DOHH2 (cell line): ENCODE data around the gene SLC2A11.

Experiments
- H3F3A ChIP-seq: fragments of 200-600 bp; sonication (generic), shearing (Covaris generic); 2 replicates; pipeline ENCODE4 v1.6.0; 2016; ENCODE audit warnings: antibody characterized with exemption, mild to moderate bottlenecking; ENCODE audit not compliant: control insufficient read depth, insufficient read depth
- H3K27ac ChIP-seq: fragments of 200-600 bp; sonication (generic); 2 replicates; pipeline ENCODE4 v1.5.1; 2014; ENCODE audit warnings: low read depth, mild to moderate bottlenecking, low read length, moderate library complexity
- H3K27me3 ChIP-seq: fragments of 200-600 bp; sonication (generic); 2 replicates; pipeline ENCODE4 v1.6.1; 2014; ENCODE audit warnings: mild to moderate bottlenecking, low read length, mixed read lengths; ENCODE audit not compliant: control insufficient read depth
- H3K36me3 ChIP-seq: fragments of 200-600 bp; sonication (generic); 2 replicates; pipeline ENCODE4 v1.6.1; 2014; ENCODE audit warnings: mild to moderate bottlenecking, low read length, moderate library complexity, mixed read lengths; ENCODE audit not compliant: control insufficient read depth
- H3K4me1 ChIP-seq: fragments of 200-600 bp; sonication (generic); 2 replicates; pipeline ENCODE4 v1.6.1; 2014; ENCODE audit warnings: mild to moderate bottlenecking, low read length, mixed read lengths; ENCODE audit not compliant: control insufficient read depth
- H3K4me2 ChIP-seq: fragments of 200-600 bp; sonication (generic); 2 replicates; pipeline ENCODE4 v1.6.0; 2014; ENCODE audit warnings: mild to moderate bottlenecking, low read length, moderate library complexity
- H3K4me3 ChIP-seq: fragments of 200-600 bp; sonication (generic); 2 replicates; pipeline ENCODE4 v1.5.1; 2014; ENCODE audit warnings: mild to moderate bottlenecking, low read length, mixed read lengths
- H3K79me2 ChIP-seq: fragments of 200-600 bp; sonication (generic); 2 replicates; pipeline ENCODE4 v1.6.1; 2014; ENCODE audit warnings: mild to moderate bottlenecking, low read length, mixed read lengths; ENCODE audit not compliant: control insufficient read depth
- H3K9me2 ChIP-seq: fragments of 200-600 bp; sonication (generic); replicated peaks from 2 replicates; pipeline ENCODE4 v1.6.1; 2014; ENCODE audit warnings: mild to moderate bottlenecking, low read length, mixed read lengths; ENCODE audit not compliant: control insufficient read depth
- H3K9me3 ChIP-seq: fragments of 200-600 bp; sonication (generic); 2 replicates; pipeline ENCODE4 v1.6.1; 2014; ENCODE audit warnings: antibody characterized with exemption, low read length, mixed read lengths; ENCODE audit not compliant: control insufficient read depth, insufficient read depth
- H4K20me1 ChIP-seq: fragments of 200-600 bp; sonication (generic); 2 replicates; pipeline ENCODE4 v1.6.0; 2014; ENCODE audit warnings: low read depth, mild to moderate bottlenecking, antibody characterized with exemption, low read length, moderate library complexity; ENCODE audit not compliant: control insufficient read depth, insufficient read depth
- CTCF ChIP-seq: fragments of 200-600 bp; sonication (generic); IDR thresholded peaks from one replicate; pipeline ENCODE4 v1.5.1; 2014; ENCODE audit warnings: antibody characterized with exemption, mild to moderate bottlenecking, low read depth, low read length; ENCODE audit not compliant: poor library complexity, severe bottlenecking
- EZH2phosphoT487 ChIP-seq: fragments of 200-600 bp; sonication (generic); IDR thresholded peaks from 2 replicates; pipeline ENCODE4 v1.6.1; 2017; ENCODE audit warnings: borderline replicate concordance, mild to moderate bottlenecking, antibody characterized with exemption, low read length, moderate library complexity, mixed read lengths

The SLC2A11 gene

GRCh38 chr22:23841736-23842445 lies 15.8 kb upstream of the SLC2A11 start:
- no peak overlapping the region for H3K27ac ChIP-seq
- no peaks in the 10 kb centered on the region for H3K27me3 ChIP-seq
- no peaks in the 10 kb centered on the region for H4K20me1 ChIP-seq
- H3K4me2 ChIP-seq: no peak overlapping the region
- H3K9me2 ChIP-seq: no peaks in the 10 kb centered on the region
- peaks cover 90% of the 10 kb centered on the region for H3K4me1 ChIP-seq
- no peaks in the 10 kb centered on the region for H3K9me3 ChIP-seq
- H3K36me3 ChIP-seq: peaks cover 14% of the 10 kb centered on the region
- H3K79me2 ChIP-seq: peaks cover 14% of the 10 kb centered on the region
- TF ChIP-seq EZH2phosphoT487 (no peak), CTCF (no peak)
- peaks cover 15% of the 10 kb centered on the region for H3F3A ChIP-seq
- H3K4me3 ChIP-seq: no peak overlapping the region

GRCh38 chr22:23842599-23842998 lies 15.1 kb upstream of the SLC2A11 start:
- Histone ChIP-seq H3K4me3 (no peak overlapping the region), H3K36me3 (peaks cover 7% of the 10 kb centered on the region), H3K9me2 (no peaks in the 10 kb centered on the region), H3K27me3 (no peaks in the 10 kb centered on the region), H3K9me3 (no peaks in the 10 kb centered on the region), H3K4me2 (peak overlapping the region; percentile 24), H4K20me1 (no peaks in the 10 kb centered on the region), H3K4me1 (peaks cover 90% of the 10 kb centered on the region), H3F3A (peaks cover 20% of the 10 kb centered on the region), H3K27ac (peak overlapping the region; percentile 90), H3K79me2 (peaks cover 7% of the 10 kb centered on the region)
- peak; percentile 33 for TF ChIP-seq CTCF
- no peak for TF ChIP-seq EZH2phosphoT487

DNA sequence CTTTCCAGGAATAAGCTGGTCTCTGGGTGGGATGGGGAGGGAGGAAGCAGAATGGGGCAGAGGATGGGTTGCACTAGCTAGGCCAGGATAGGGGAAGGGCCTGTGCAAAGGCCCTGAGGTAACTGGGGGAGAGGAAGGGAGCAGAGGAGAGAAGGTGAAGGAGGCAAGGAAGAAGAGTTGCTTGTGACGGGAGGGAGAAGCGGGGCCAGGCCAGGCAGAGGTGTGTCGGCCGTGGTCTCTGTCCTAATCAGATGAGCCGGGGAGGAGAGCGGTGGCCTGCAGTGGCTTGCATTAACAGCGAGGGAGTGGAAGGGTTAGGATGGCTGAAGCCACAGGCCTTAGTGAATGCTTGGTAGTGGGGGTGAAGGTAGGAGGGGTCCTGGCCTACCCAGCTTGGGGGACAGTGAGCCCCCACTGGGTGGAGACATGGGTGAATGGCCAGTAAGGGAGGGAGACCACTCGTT lies 12.9 kb upstream of the SLC2A11 start:
- no peaks in the 10 kb centered on the region for H3K9me3 ChIP-seq
- H4K20me1 ChIP-seq: no peaks in the 10 kb centered on the region
- H3K4me2 ChIP-seq: peak overlapping the region; percentile 69
- TF ChIP-seq EZH2phosphoT487: no peak
- TF ChIP-seq CTCF: no peak
- peak overlapping the region; percentile 90 for H3K27ac ChIP-seq
- no peaks in the 10 kb centered on the region for H3K27me3 ChIP-seq
- no peaks in the 10 kb centered on the region for H3K9me2 ChIP-seq
- no peaks in the 10 kb centered on the region for H3K79me2 ChIP-seq
- peaks cover 30% of the 10 kb centered on the region for H3F3A ChIP-seq
- peaks cover 94% of the 10 kb centered on the region for H3K4me1 ChIP-seq
- peak overlapping the region; percentile 61 for H3K4me3 ChIP-seq
- no peaks in the 10 kb centered on the region for H3K36me3 ChIP-seq
